K562 (cell line): ENCODE results near the gene ATF4. TPM values are rescaled to one million over a fixed set of nuclear protein-coding genes. Genes with fewer than 3 reads are reported as not detected.

Experiments
- ATAC-seq: fragments of 200-7000 bp; cut with Tn5 transposase; 3 replicates; pipeline ENCODE4 v1.9.1; 2020; ENCODE audit warnings: moderate library complexity
- BruUV-seq: library from RNA; stranded (reverse); fragments of 400-500 nt; replicated peaks from 2 replicates; lab custom pipeline; 2021; lab: Mats Ljungman, UMichigan
- CTCF ChIA-PET: fragments of 300-600 bp; formaldehyde crosslinking; extraction: SDS; loops from one replicate; lab custom pipeline; 2021; ENCODE audit warnings: low intra/inter-chr PET ratio; lab: Yijun Ruan, JAX
- POLR2A ChIA-PET: fragments of 300-600, 350-650 bp; sonication (Branson Sonifier 250); formaldehyde crosslinking; extraction: SDS; loops from one replicate; lab custom pipeline; 2021; ENCODE audit warnings: antibody characterized with exemption, inconsistent platforms; lab: Yijun Ruan, JAX
- DNase-seq, 4 experiments: peaks; one replicate each; pipeline versions ENCODE4 v3.0.0 to v3.0.0-alpha.2; 2011 to 2018; ENCODE audit warnings: low spot score in 3 of 4, mixed read lengths in 3 of 4; ENCODE audit errors: extremely low read depth in 1 of 4
- FAIRE-seq: peaks from 2 replicates; lab custom pipeline; 2011; peaks lifted over from hg19 to GRCh38; lab: Jason Lieb, UNC
- H2AFZ ChIP-seq: 2 replicates; pipeline ENCODE4 v1.6.0; 2011; ENCODE audit warnings: low read depth, low read length, control low read depth, inconsistent platforms
- H3K27ac ChIP-seq: fragments of 200-600 bp; 3 replicates; pipeline ENCODE4 v1.8.0; 2011; ENCODE audit warnings: low read depth, mild to moderate bottlenecking, control low read depth, inconsistent platforms, low read length, moderate library complexity, mixed read lengths; ENCODE audit errors: extremely low read depth
- H3K27me3 ChIP-seq, 2 experiments: fragments of 300-600 bp in 1 of 2; 2 replicates in 1 of 2; 3 replicates in 1 of 2; pipeline versions ENCODE4 v1.6.0 to v1.8.0; 2011; ENCODE audit warnings: inconsistent platforms in 2 of 2, low read length in 2 of 2, mild to moderate bottlenecking in 1 of 2, mixed read lengths in 1 of 2, moderate library complexity in 1 of 2; ENCODE audit not compliant: control insufficient read depth in 2 of 2, insufficient read depth in 2 of 2
- H3K36me3 ChIP-seq: fragments of 300-600 bp; 3 replicates; pipeline ENCODE4 v1.8.0; 2011; ENCODE audit warnings: mild to moderate bottlenecking, low read length, inconsistent platforms; ENCODE audit not compliant: control insufficient read depth, insufficient read depth
- H3K4me1 ChIP-seq, 2 experiments: fragments of 200-600 bp in 1 of 2; replicated peaks in 1 of 2; 2 replicates in 1 of 2; 3 replicates in 1 of 2; pipeline versions ENCODE4 v1.5.1 to v1.8.0; 2011; ENCODE audit warnings: inconsistent platforms in 2 of 2, low read length in 2 of 2, mild to moderate bottlenecking in 1 of 2, mixed read lengths in 1 of 2, moderate library complexity in 1 of 2; ENCODE audit not compliant: control insufficient read depth in 2 of 2, insufficient read depth in 2 of 2
- H3K4me2 ChIP-seq: 2 replicates; pipeline ENCODE4 v1.6.1; 2011; ENCODE audit warnings: low read length, control low read depth, inconsistent platforms, mixed read lengths; ENCODE audit not compliant: insufficient read depth
- H3K4me3 ChIP-seq: fragments of 200-600 bp; sonication (generic), shearing (Covaris generic); 2 replicates; pipeline ENCODE4 v1.5.1; 2016; ENCODE audit warnings: control low read depth, inconsistent platforms
- H3K79me2 ChIP-seq: fragments of 200-600 bp; 3 replicates; pipeline ENCODE4 v1.8.0; 2011; ENCODE audit warnings: low read length, inconsistent platforms; ENCODE audit not compliant: control insufficient read depth, insufficient read depth
- H3K9ac ChIP-seq, 2 experiments: 2 replicates each; pipeline versions ENCODE4 v1.6.0 to v1.6.1; 2011; ENCODE audit warnings: low read depth in 2 of 2, low read length in 2 of 2, control low read depth in 1 of 2, inconsistent platforms in 1 of 2, mild to moderate bottlenecking in 1 of 2, mixed read lengths in 1 of 2; ENCODE audit not compliant: insufficient read depth in 1 of 2
- H3K9me1 ChIP-seq: one replicate; pipeline ENCODE4 v1.6.0; 2011; ENCODE audit warnings: inconsistent platforms, mild to moderate bottlenecking, low read length, moderate library complexity; ENCODE audit not compliant: control insufficient read depth, insufficient read depth
- H3K9me3 ChIP-seq: replicated peaks from 2 replicates; pipeline ENCODE4 v1.5.1; 2011; ENCODE audit warnings: low read depth, low read length, inconsistent platforms; ENCODE audit not compliant: control insufficient read depth, insufficient read depth
- H4K20me1 ChIP-seq: replicated peaks from 2 replicates; pipeline ENCODE4 v1.6.1; 2011; ENCODE audit warnings: low read length, inconsistent platforms, mixed read lengths; ENCODE audit not compliant: control insufficient read depth, insufficient read depth
- EZH2 ChIP-seq: IDR thresholded peaks from 2 replicates; pipeline ENCODE4 v1.6.1; 2012; ENCODE audit warnings: low read depth, mild to moderate bottlenecking, inconsistent platforms, low read length, borderline replicate concordance
- GABPB1 ChIP-seq: sonication (generic); formaldehyde crosslinking; IDR thresholded peaks from 2 replicates; pipeline ENCODE4 v1.8.0; 2022; ENCODE audit warnings: mild to moderate bottlenecking, missing genetic modification reagents
- HSF4 ChIP-seq: fragments of 250-450 bp; sonication (Bioruptor Pico); IDR thresholded peaks from 2 replicates; pipeline ENCODE4 v2.1.2; 2022; ENCODE audit warnings: mild to moderate bottlenecking, moderate library complexity, borderline replicate concordance
- MAFG ChIP-seq: fragments of 450-650 bp; conservative IDR thresholded peaks from 2 replicates; pipeline ENCODE4 v1.6.1; 2016; ENCODE audit warnings: missing genetic modification characterization, missing compliant biosample characterization
- MBD2 ChIP-seq: sonication (generic); IDR thresholded peaks from 2 replicates; pipeline ENCODE4 v1.6.1; 2016; ENCODE audit warnings: low read depth, borderline replicate concordance
- NFE2 ChIP-seq: IDR thresholded peaks from 2 replicates; pipeline ENCODE4 v1.6.1; 2014; ENCODE audit warnings: antibody characterized with exemption, low read depth
- POLR2G ChIP-seq: fragments of 200-400 bp; formaldehyde crosslinking; IDR thresholded peaks from 2 replicates; pipeline ENCODE4 v1.6.1; 2017; ENCODE audit warnings: low read depth, mild to moderate bottlenecking, antibody characterized with exemption, low read length, moderate library complexity
- PRPF4 ChIP-seq: fragments of 200-400 bp; formaldehyde crosslinking; IDR thresholded peaks from one replicate; pipeline ENCODE4 v1.6.1; 2017; ENCODE audit warnings: low read length, low read depth, mild to moderate bottlenecking; ENCODE audit not compliant: insufficient read depth, poor library complexity, severe bottlenecking
- RBFOX2 ChIP-seq: fragments of 200-400 bp; formaldehyde crosslinking; IDR thresholded peaks from 2 replicates; pipeline ENCODE4 v1.6.1; 2017; ENCODE audit warnings: low read depth, mild to moderate bottlenecking, low read length, moderate library complexity
- RHOXF2B ChIP-seq: fragments of 250-450 bp; sonication (Bioruptor Pico); conservative IDR thresholded peaks from 2 replicates; pipeline ENCODE4 v1.5.1; 2021
- SAFB2 ChIP-seq: fragments of 200-400 bp; formaldehyde crosslinking; IDR thresholded peaks from 2 replicates; pipeline ENCODE4 v1.6.1; 2018; ENCODE audit warnings: borderline replicate concordance, low read length, low read depth, moderate library complexity; ENCODE audit not compliant: severe bottlenecking
- ZNF184 ChIP-seq: sonication (generic); formaldehyde crosslinking; IDR thresholded peaks from 2 replicates; pipeline ENCODE4 v1.5.0; 2020; ENCODE audit warnings: missing genetic modification reagents
- WGBS: fragments of 100-300 bp; shearing (Covaris generic); methylation state at CpG from one replicate; pipeline ENCODE4 v1.1.6; 2016; ENCODE audit warnings: low coverage, mixed read lengths; ENCODE audit not compliant: insufficient coverage; ENCODE audit errors: missing lambda C conversion rate; 5-methylcytosine and 5-hydroxymethylcytosine counted together
- in situ Hi-C: fragments of 300-500 bp; cut with MboI; formaldehyde crosslinking; loops from 4 replicates; pipeline ENCODE4 v1.15.0; 2018; ENCODE audit warnings: inconsistent platforms, mixed read lengths
- intact Hi-C: fragments of 100-400 bp; cut with micrococcal nuclease; formaldehyde crosslinking; loops from 2 replicates; pipeline ENCODE4 v1.14.2; 2022
- polyA plus RNA-seq, 8 experiments: library from polyadenylated mRNA; depleted of rRNA in 4 of 8; stranded (reverse) in 5 of 8; unstranded in 3 of 8; fragments of >200 nt; fragmentation: Nextera tagmentation in 2 of 8; fragmentation: Illumina TruSeq in 1 of 8; extraction: Ambion mirVana in 2 of 8; extraction: Trizol in 1 of 8; gene quantifications; 2 replicates each; pipeline versions ENCODE4 v1.2.1 to v1.2.3, GENCODE V29; 2011 to 2014; ENCODE audit warnings: inconsistent platforms in 1 of 8, missing spikeins in 1 of 8
- total RNA-seq, 7 experiments: library from RNA; depleted of rRNA in 6 of 7; stranded (reverse); fragments of >200 nt in 6 of 7; fragmentation: Illumina TruSeq in 2 of 7; extraction: Trizol in 2 of 7; gene quantifications; 2 replicates each; pipeline versions ENCODE4 v1.2.1 to v1.2.3, GENCODE V29; 2011 to 2021; ENCODE audit warnings: low replicate concordance in 1 of 7
- TF ChIP-seq, protein P1 (sequence below): fragments of 450-650 bp; IDR thresholded peaks from 2 replicates; pipeline ENCODE4 v1.6.1; 2016; ENCODE audit warnings: low read depth, mild to moderate bottlenecking, moderate library complexity

The ATF4 gene
- total and polyA plus RNA-seq, 9 of the 15 experiments (the other 6 are each of a cell fraction or from before 2014, with no cell fraction given), result 93.1 to 723 (median 355) TPM

DNA sequence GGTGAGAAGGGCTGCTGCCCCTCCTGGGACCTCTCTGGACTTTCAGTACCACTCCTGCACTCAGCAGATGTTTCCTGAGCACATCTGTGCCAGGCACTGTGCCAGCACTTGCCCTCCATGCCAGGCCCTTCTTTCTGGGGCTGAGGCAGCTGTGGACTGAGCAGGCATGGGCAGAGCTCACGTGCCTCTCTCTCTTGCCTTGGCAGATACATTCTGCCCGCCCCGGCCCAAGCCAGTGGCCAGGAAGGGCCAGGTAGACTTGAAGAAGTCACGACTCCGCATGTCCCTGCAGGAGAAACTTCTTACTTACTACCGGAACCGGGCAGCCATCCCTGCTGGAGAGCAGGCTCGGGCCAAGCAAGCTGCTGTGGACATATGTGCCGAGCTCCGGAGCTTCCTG is 8.3 kb upstream of the ATF4 start:
- H3K27me3 ChIP-seq, result no peaks in the 10 kb centered on the region
- no peak for FAIRE-seq
- no peak for TF ChIP-seq MBD2
- TF ChIP-seq RHOXF2B (CRISPR knock-in tag), result no peak
- TF ChIP-seq MAFG, result no peak
- no peak for TF ChIP-seq EZH2
- TF ChIP-seq HSF4 (CRISPR knock-in tag), result no peak
- 0 out of 2 replicates have a peak, but pooled peaks have one; percentile 28 for TF ChIP-seq RBFOX2
- TF ChIP-seq, all 486 proteins: peak for 1
- Histone ChIP-seq H3K36me3 (peaks cover 93% of the 10 kb centered on the region), H3K9me3 (no peaks in the 10 kb centered on the region), H3K4me1 (peaks cover 8 to 10% of the 10 kb centered on the region in 2 experiments; a peak in 3 of 5 replicates), H3K27ac (no peak overlapping the region), H3K9me1 (peaks cover 2% of the 10 kb centered on the region), H3K79me2 (peaks cover 52% of the 10 kb centered on the region), H4K20me1 (peaks cover 9% of the 10 kb centered on the region), H3K9ac (peak overlapping the region in 1 of 2 experiments; percentile 39; a peak in 1 of 4 replicates), H3K4me2 (no peak overlapping the region), H3K4me3 (no peak overlapping the region), H2AFZ (no peak overlapping the region)
- intact Hi-C loops (no loop called here), in situ Hi-C loops (no loop called here)
- DNase-seq, result no peak
- ATAC-seq, result no peak
- POLR2A ChIA-PET, result interaction anchor here (0.6 to 4.0 kb wide), 4 partner anchors 8 to 194 kb away, joined by 3 to 20 read pairs (median 4); partner anchors contain the start of gene ATF4
- no TSS peak for BruUV-seq
- WGBS, result 100% methylated on average over 4 of the region's 10 CpGs
- CTCF ChIA-PET, result no interaction called here

- peaks cover 10 to 13% of the 10 kb centered on the region in 2 experiments; a peak in 3 of 5 replicates for H3K4me1 ChIP-seq
- in situ Hi-C loops (no loop called here), intact Hi-C loops (no loop called here)
- WGBS, result 96% methylated on average over 16 of the region's 18 CpGs
- peaks cover 9% of the 10 kb centered on the region for H4K20me1 ChIP-seq
- no TSS peak for BruUV-seq
- H3K4me2 ChIP-seq, result no peak overlapping the region
- POLR2A ChIA-PET, result interaction anchor here (1.0 to 2.1 kb wide), 3 partner anchors 12 to 197 kb away, joined by 3 to 6 read pairs (median 3); partner anchors contain the start of gene MIEF1
- no peaks in the 10 kb centered on the region for H3K9me3 ChIP-seq
- H3K4me3 ChIP-seq, result no peak overlapping the region
- FAIRE-seq (no peak), ATAC-seq (no peak), DNase-seq (no peak)
- CTCF ChIA-PET, result interaction anchor here (1.7 kb wide), 1 partner anchor 20 kb away, joined by 8 read pairs; no protein-coding TSS in a partner anchor
- H3K27ac ChIP-seq, result no peak overlapping the region
- H3K79me2 ChIP-seq, result peaks cover 54% of the 10 kb centered on the region
- H3K9me1 ChIP-seq, result no peaks in the 10 kb centered on the region
- H3K27me3 ChIP-seq, result no peaks in the 10 kb centered on the region
- H3K36me3 ChIP-seq, result peaks cover 87% of the 10 kb centered on the region
- H3K9ac ChIP-seq, result peak overlapping the region in 1 of 2 experiments; percentile 6; a peak in 1 of 4 replicates
- H2AFZ ChIP-seq, result no peak overlapping the region
- 0 out of 2 replicates have a peak, but pooled peaks have one; percentile 35 for TF ChIP-seq POLR2G
- TF ChIP-seq, protein P1, sequence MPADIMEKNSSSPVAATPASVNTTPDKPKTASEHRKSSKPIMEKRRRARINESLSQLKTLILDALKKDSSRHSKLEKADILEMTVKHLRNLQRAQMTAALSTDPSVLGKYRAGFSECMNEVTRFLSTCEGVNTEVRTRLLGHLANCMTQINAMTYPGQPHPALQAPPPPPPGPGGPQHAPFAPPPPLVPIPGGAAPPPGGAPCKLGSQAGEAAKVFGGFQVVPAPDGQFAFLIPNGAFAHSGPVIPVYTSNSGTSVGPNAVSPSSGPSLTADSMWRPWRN, result no peak
- TF ChIP-seq SAFB2, result no peak
- no peak for TF ChIP-seq PRPF4
- TF ChIP-seq NFE2, result no peak
- TF ChIP-seq GABPB1 (CRISPR knock-in tag), result no peak
- no peak for TF ChIP-seq ZNF184
- peak; percentile 49 for TF ChIP-seq RBFOX2
Observed at GRCh38 chr22:39513791-39514190, 6.6 kb upstream of the ATF4 start.
